ENCODE results near the gene CCDC92B.

DNA sequence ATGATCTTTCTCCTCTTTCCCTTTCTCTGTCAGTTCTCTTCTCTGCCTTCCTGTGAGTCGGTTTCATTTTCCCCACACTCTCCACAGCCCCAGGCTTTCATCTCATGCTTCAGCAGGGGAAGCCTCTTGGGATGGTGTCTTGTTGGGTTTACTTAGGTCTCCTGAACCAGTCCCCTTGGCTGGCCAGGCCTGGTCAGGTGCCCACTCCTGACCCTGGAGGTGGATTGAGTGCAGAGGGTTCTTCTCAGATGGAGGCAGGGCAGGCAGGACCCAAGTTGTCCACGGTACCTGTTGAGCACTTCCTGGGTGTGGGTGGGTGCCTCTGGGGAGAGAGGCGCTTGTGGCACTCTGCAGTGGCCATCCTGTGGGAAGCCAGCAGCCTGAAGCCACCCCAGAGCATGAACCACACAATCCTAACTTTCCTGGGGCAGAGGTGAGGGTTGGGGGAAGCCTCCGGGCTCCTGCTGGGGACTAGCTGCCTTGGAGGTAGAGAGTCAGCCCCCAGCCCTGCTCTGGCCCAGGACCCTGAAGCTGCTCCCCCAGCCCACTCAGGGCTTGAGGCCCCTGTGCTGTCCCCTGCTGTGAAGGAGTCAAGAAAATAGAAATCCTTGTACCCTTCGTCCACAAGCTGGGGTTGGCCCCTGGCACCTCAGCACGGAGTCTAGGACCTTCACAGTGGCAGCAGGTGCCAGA is 44.8 kb upstream of the CCDC92B start:
- TF ChIP-seq, protein P1, sequence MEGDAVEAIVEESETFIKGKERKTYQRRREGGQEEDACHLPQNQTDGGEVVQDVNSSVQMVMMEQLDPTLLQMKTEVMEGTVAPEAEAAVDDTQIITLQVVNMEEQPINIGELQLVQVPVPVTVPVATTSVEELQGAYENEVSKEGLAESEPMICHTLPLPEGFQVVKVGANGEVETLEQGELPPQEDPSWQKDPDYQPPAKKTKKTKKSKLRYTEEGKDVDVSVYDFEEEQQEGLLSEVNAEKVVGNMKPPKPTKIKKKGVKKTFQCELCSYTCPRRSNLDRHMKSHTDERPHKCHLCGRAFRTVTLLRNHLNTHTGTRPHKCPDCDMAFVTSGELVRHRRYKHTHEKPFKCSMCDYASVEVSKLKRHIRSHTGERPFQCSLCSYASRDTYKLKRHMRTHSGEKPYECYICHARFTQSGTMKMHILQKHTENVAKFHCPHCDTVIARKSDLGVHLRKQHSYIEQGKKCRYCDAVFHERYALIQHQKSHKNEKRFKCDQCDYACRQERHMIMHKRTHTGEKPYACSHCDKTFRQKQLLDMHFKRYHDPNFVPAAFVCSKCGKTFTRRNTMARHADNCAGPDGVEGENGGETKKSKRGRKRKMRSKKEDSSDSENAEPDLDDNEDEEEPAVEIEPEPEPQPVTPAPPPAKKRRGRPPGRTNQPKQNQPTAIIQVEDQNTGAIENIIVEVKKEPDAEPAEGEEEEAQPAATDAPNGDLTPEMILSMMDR (IDR thresholded peaks at IDR 0.05; ENCODE audit: low read depth, low read length), result no peak
- TF ChIP-seq EZH2phosphoT487 (IDR thresholded peaks at IDR 0.05; ENCODE audit: low read depth), result no peak

All from OCI-LY3 (cell line).